HG03025 (cell line): Measurements from ENCODE around the gene LRP8.

Source experiments
- ATAC-seq: cut with Tn5 transposase; IDR thresholded peaks from one replicate; pipeline ENCODE4 v1.9.1; 2021; ENCODE audit warnings: mild to moderate bottlenecking, moderate library complexity; ENCODE audit not compliant: unreplicated experiment, low FRiP score

The LRP8 gene

DNA sequence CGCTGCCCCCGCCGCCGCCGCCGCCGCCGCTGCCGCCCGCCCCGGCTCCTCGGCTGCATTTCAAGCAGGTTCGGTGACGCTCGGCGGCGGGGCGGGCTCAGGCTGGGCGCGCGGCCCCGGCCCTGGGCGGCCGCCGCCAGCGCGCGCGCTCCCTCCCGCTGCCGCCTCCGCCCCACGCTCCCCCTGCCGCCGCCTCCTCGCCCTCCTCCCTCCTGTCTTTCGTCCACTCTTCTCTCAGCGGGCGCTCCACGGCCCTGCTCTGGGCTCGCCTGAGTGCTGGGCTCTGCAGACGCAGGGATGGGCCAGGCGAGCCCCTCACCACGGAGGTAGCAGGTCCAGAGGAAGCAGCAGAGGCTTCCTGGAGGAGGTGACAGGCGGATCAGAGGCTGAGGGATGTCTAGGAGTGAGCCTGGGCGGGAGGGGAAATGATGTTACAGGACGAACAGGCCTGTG, at the start of gene LRP8:
Gene LRP8, minus strand, starts transcription at position 62 of the 453 bp plus-strand sequence. CDS start 158 bp downstream, outside the sequence.
- ATAC-seq, result no peak

DNA sequence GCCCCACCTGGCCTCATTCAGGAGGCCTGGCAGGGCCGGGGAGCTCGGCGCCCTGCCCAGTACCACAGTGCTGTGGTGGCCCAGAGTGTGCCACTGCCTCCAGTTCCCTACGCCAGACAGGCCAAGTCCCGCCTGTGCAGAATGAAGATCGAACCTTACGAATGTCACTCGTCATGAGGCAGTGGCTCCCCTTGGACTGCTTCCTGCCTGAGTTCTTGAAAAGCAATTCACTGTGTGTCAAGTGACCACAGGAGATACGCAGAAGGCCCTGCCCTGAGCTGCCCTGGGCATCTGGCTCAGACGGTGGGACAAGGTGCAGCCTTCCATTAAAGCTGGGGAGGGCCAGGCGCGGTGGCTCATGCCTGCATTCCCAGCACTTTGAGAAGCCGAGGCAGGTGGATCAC, 49.6 kb upstream of the LRP8 start:
- no peak for ATAC-seq

DNA sequence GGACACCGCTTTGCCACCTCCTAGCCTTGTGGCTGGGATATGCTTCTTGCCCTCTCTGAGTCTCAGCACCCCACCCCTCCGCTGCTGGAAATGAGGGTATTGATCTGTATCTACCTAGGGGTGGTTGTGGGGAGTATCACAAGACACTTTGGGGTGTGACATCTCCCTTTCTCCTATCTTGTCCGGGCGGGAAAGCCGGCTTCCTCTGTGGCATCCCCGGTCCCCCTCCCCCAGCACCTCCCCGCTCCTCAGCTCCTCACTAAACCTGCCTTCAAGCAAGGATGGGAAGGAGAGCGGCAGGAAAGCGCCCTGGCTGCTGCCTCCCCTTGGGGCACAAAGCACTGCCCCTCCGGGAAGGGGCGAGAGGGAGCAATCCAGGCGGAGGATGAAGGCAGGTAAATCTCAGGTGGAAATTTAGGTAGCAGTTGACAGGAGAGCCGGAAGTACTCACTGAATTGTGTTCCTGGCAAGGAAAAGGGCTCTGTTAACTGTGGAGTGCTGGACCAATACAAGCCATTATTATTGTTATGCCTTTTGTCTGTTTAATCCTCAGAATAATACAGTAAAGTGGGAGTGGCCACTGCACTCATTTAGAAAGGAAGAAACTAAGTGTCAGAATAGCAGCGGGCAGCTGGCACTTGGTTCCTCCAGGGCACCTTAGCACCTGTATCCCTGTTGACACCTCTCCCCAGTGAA, 49.0 kb upstream of the LRP8 start:
- ATAC-seq, result no peak

DNA sequence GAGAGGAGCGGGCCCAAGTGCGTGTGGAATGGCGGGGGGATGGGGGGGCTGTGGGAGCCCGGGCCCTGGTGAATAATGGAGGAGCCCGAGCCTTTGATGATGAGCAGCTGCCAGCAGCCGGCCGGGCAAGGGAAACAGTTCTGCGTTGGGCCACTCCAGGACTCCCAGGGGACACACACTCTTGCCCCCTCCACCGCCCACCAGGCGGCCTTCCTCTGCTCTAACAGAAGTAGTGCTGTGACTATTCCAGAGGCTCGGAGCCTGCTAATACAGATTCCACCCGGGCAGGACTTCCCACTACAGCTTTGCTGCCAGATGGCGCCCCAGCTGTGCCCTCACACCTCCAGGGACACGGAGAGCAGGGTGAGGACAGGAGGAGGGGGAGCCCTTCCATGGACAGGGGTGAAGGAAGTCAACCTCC, 48.2 kb upstream of the LRP8 start:
- ATAC-seq, result no peak

DNA sequence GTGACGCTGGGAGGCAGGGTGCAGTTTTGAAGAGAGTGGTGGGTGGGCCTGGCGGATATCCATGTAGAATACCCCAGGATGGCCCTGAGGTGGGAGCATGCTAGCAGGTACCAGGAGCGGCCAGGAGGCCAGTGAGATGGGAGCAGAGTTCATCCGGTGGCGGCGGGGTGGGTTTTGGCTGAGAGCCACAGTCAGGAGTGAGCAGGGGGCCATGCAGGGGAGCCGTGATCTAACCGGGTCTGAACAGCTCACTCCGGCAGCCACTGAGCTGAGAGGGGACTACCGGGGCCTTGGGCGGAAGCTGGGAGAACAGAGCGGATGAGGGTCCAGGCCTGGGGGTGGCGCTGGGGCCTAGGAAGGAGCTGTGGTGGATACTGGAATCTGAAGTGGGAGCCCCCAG, 47.6 kb upstream of the LRP8 start:
- ATAC-seq, result no peak

DNA sequence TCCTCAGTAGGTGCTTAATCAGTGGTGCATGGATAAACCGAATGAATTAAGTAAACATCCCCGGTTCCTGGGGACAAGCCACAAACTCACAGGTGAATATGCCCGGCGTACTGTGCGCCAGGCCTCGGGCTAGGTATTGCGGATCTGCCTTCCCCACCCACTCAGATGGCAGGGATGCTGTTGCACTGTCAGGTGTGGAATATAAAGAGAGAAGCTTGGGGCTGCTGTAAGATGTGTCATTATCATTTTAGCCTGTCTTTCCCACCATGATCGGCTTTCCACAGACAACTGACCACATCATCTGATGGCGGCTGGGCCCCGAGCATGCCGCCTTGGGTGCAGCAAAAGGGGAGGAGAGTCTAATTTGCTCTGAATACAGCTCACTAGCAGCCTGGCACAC, 45.4 kb upstream of the LRP8 start:
- no peak for ATAC-seq

DNA sequence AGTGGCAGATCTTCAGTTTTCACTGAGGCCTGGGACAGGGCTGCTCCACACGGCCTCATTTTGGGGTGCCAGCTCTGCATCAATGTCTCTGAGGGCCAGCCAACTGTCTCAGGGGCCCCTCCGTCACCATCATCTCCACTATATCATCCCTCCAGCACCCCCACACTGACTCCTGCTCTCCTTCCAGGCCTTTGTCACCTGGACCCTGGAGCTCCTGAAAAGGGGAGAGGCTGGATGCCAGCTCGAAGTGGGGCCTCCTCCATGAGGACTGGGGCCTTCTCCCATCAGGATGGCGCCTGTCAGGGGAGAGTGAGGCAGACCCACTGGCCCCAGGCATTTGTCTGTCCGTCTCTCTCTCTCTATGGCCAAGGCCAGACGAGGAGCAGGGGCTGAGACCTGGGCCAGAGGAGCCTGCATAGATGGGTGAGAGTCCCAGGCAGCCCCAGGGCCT, 44.7 kb upstream of the LRP8 start:
- ATAC-seq, result no peak

DNA sequence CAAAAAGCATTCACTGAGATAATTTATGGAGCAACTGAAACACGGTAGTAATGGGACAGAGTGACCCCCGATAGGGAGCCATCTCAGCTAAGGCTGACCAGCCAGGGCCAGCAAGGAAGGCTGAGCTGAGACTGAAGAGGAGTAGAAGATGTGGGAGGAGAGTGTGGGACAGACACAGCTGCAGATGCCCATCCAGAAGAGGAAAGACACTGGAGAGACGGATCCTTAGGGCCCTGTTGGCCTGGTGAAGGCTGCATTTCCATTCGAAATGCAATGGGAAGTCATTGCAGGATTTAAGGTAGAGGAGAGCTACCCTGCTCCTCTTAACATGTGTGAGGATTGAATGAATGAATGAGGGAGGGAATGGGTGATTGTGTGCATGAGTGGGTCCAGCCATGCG, 44.0 kb upstream of the LRP8 start:
- no peak for ATAC-seq

DNA sequence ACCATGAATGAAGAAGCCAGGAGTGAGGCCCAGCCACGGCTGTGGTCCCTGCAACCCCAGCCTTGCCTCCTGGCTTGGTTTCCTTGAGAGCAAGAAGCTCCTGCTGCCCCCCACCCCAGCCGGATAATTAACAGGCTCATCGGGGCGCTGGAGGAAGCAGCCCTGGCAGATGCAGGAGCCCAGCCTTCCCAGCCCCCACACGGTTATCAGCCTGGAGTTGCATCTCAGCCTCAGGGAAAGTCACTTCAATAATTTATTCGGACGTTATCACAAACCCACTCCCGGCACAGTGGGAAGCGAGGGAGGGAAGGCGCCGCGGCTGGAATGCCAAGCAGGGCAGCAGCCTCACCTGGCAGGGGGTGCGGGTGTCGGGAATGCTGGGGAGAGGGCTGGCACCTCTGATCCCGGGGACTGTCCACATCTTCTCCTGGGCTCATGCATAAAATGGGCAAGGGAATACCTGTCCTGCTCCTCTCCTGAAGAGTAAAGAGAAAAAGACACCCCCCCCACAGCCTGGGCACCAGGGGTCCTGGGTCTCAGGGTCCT, 43.3 kb upstream of the LRP8 start:
- no peak for ATAC-seq

DNA sequence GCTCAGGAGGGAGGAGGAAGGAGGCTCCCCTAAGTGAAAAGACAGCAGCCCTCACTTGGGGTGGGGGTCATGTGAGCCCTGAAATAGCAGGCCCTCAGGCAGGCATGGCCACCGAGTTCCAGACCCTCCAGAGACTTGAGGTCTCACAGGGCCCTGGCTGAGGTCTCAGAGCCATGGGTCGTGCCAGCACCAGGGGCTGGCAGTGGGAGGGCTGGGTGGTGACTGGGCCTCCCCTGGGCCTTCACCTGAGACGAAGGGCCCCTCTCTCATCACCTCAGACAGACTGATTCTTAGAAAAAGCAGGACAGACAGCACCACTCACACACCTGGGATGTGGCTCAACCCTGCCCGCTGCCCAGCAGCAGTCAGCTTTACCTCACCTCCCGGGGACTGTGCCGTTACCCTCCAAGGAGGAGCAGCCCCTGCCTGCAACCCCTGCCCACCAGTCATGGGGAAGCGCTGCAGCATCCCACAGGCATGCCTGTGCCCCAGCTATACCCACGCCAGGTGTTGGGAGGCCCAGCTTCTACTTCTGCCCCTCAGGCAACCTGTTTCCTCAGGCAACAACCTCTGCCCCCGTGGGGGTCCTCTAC, 42.6 kb upstream of the LRP8 start:
- no peak for ATAC-seq

DNA sequence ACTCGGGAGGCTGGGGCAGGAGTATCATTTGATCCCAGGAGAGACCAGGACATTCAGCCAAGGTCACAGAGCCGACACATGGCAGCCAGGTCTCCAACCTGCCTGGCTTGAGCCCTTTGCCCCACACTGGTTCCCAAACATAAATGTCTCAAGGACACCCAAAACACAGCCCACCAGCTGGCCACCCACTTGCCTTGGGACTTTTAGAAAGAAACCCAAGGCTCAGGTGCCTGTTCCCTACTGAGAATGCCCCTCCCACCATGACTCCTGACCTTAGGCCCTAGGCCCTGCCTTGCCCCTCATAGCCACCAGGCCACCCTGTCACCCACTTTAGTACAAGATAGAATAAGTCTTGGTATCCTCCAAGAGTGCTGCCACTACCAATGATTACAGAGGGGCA, 41.9 kb upstream of the LRP8 start:
- no peak for ATAC-seq

DNA sequence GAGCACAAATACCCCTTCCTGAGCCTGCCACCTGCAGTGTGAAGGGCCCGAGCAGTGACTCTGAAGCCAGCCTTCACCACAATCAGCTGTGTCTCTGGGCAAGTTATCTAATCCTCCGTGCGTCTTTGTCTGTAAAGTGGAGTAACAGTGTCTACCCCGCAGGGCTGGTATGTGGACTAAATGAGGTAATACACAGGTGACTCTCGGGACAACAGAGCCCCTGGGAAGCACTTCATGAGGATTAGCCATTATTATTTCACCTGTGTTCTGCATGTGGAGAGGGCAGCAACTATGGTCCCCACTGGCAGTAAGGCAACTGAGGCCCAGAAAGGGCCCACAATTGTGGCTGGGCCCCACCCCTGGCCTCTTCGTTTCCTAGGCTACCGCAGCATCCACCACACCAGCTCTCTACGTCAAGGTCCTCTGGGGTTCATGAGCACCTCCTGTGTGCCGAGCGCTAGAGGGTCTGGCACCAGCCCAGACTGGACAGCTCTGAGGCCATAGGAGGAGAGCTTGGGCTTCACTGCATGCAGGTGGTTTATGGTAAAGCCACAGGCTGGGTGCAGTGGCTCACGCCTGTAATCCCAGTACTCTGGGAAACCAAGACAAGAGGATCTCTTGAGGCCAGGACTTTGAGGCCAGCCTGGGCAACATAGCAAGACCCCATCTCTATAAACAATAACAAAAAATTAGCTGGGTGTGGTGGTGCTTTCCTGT, 41.3 kb upstream of the LRP8 start:
- no peak for ATAC-seq

DNA sequence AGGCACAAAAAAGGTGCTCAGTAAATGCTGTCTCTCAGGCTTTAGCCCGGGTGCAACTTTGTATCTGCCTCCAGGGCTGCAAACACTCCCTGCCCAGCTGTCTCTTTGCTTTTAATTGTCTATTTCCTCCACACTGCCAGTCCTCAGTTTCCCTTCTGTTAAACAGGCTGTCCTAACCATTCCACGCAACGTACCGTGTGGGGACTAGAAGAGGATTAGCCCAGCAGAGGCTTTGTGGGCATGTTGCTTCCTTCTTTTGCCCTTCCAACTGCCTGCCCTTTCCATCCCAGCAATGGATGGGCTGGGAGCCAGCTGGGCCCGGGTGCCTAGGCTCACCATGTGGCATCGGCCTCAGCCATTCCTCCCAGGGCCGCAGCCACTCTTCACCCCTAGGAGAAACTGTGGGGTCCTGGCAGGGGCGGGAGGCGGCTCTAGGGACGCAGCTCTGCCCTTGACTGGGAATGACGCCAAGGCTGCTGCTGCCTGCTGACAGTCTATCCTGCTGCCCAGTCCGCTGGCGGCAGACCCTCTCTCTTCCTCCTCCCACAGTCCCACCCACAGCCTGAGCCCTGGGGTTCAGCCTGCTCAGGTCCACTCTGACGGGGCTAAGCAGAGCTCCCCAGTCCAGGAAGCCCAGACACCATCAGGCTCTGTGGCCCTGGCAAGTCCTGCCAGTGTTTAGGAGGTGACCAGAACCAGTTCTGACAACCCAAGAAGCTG, 40.6 kb upstream of the LRP8 start:
- no peak for ATAC-seq

DNA sequence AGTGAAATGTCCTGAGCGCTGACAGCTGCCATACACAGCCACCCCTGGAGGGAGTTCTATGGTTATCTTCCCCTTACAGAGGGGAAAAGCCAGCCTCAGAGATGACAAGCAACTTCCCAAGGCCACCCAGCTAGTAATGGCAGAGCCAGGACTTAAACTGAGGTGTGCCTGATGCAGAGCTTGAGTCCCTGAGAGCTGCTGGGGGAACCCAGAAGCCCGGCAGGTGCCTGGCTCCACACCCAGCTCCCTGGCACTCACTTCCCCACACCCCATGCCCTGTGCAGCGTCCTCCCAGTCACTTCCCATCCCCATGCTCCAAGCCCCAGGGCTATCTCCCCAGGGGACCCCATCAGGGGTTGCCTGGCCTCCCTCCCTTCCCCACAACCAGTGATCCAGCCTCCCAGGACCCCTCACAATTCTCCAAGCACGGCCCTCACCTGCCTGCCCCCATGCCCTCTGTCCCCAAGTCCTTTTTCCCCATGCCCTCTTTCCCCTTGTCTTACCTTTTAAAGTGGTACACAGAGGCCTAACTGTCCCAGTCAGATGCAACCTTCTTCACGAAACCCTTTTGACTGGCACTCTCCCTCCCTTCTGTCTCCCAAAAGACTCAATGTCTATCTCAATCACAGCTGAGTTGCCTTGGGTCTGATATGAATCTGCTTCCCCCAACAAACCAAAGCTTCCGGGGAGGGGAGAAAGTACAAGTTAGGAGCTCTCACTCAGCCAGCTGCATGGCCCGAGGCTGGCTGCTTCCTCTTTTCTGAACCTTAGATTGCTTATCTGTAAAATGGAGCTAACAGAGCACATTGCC, 39.8 kb upstream of the LRP8 start:
- ATAC-seq, result peak; percentile 88

DNA sequence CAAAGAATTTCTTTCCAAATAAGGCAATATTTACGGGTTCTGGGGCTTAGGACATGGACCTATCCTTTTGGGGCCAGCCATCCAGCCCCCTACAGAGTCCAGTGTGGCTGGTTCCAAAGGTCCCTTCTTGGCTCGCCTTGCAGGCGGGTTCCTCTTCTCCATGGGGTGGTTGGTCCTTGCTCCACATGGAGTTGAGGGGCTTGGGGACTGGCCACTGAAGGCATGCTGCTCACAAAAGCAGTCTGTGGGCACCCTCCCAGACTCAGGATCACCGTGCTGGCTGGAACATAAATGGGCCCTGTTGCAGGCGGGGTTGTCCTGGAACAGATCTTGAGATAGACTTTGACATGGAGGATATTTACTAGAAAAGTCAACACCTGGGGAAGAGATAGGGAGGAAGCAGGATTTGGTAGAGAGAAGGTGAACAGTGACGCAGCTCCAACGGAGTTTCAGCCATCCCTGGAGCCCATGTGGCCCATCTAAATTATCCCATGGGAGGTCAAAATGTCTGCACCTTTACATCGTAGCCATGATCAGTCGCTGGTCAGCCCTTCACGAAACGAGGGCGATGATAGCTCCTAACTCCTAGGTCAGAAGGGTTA, 39.1 kb upstream of the LRP8 start:
- no peak for ATAC-seq

DNA sequence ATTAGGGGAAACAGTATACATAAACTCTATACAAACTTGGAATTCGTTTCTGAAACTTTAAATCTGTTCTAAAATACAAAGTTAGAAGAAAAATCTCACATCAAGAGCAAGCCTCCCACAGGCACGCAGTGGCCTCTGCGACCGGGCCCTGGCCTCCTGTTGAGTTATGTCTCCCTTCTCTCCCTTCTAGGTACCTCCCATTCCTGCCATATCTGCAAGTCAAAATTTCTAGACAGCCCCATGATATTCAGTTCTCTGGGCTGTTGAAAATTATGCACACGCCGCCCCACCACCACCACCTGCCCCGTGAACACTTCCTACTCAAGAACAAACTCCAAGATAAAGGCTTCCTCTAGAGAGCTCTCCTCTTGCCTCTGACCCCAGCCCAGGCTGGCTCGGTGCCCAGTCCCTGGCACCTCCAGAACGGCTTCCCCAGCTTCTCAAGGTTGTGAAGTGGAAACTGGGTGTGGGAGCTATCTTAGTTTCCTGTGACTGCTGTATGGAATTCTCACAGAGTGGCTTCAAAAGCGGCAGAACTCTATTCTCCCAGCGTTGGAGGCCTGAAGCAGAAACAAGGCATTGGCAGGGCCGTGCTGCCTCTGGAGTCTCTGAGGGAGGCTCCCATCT, 37.7 kb upstream of the LRP8 start:
- ATAC-seq, result no peak

DNA sequence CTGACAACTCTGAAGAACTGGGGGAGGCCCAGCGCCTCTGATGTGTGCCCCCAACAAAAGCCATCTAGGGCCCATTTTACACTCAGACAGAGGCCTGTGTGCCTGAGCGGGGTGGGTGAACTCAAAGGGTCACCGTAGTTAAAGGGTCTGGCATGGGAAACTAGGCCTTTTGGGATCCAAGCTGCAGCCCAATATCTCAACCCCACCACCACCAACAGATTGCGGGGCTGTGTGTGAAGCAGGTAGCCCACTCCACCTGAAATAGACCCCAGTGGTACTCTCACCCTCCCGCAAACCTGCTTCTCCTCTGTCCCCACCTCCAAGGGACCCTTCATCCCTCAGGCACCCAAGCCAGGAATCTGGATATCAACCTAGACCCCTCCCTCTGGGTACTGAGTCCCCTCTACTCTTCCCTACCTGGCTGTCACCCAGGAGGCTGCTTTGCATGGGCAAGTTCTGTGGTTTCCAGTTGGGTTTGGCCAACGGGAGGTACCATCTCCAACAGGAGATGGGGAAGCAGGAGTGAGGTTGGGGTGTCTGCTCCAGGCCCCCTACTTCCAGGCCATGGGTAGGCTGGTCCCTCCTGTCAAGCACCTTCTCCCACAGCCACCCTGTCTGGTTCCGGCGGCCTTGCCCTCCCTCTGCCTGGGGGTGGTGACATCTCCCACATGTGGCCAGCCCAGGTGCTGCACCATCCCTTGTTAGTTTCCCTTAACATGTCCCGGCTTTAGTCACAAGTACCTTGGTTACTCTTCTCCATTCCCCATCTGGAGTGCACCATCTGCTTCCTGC, 35.2 kb upstream of the LRP8 start:
- no peak for ATAC-seq

DNA sequence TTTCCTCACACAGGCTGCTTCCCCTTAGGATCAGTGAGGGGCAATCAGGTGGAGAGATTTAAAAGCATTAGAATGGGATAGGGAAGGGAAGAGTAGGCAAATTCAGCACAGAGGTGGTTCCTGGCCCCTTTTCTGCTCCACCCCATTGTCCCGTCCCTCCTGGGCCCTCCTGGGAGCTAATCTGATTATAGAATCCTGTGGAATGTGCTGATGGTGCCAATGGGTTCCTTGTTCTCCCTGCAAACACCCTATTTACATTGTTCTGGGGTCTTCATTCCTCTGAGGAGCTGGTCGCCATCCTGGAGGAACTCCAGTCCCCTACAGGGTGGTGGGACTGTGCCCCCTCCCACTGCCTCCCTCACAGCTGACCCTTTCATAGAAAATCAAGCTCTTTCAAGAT, 34.4 kb upstream of the LRP8 start:
- ATAC-seq, result no peak
